Ishikawa (cell line): ENCODE results near the gene TSPAN15.

ENCODE experiments used
- CEBPB ChIP-seq: IDR thresholded peaks from 2 replicates; pipeline ENCODE4 v1.6.1; 2012
- CREB1 ChIP-seq: IDR thresholded peaks from 2 replicates; pipeline ENCODE4 v1.6.1; 2012; ENCODE audit warnings: low read depth
- EGR1 ChIP-seq: IDR thresholded peaks from 2 replicates; pipeline ENCODE4 v1.6.1; 2012
- EP300 ChIP-seq: IDR thresholded peaks from 2 replicates; pipeline ENCODE4 v1.6.1; 2012; ENCODE audit warnings: borderline replicate concordance
- FOXM1 ChIP-seq: IDR thresholded peaks from 2 replicates; pipeline ENCODE4 v1.6.1; 2012; ENCODE audit warnings: low read depth, borderline replicate concordance
- MAX ChIP-seq: IDR thresholded peaks from 2 replicates; pipeline ENCODE4 v1.6.1; 2012
- NFIC ChIP-seq: IDR thresholded peaks from 2 replicates; pipeline ENCODE4 v1.6.1; 2012
- RAD21 ChIP-seq: IDR thresholded peaks from 2 replicates; pipeline ENCODE4 v1.6.1; 2012; ENCODE audit warnings: low read depth
- TAF1 ChIP-seq: IDR thresholded peaks from 2 replicates; pipeline ENCODE4 v1.6.1; 2012; ENCODE audit warnings: low read depth, mild to moderate bottlenecking
- TCF12 ChIP-seq: IDR thresholded peaks from 2 replicates; pipeline ENCODE4 v1.6.1; 2012; ENCODE audit warnings: low read depth
- TEAD4 ChIP-seq: IDR thresholded peaks from 2 replicates; pipeline ENCODE4 v1.6.1; 2012
- USF1 ChIP-seq: IDR thresholded peaks from 2 replicates; pipeline ENCODE4 v1.6.1; 2012
- YY1 ChIP-seq: IDR thresholded peaks from 2 replicates; pipeline ENCODE4 v1.6.1; 2012; ENCODE audit warnings: low read depth
- ZBTB7A ChIP-seq: IDR thresholded peaks from 2 replicates; pipeline ENCODE4 v1.6.1; 2012; ENCODE audit warnings: low read depth
- TF ChIP-seq, protein P1 (sequence below): IDR thresholded peaks from 2 replicates; pipeline ENCODE4 v1.6.1; 2012; ENCODE audit warnings: low read depth, mild to moderate bottlenecking

TSPAN15 gene

DNA sequence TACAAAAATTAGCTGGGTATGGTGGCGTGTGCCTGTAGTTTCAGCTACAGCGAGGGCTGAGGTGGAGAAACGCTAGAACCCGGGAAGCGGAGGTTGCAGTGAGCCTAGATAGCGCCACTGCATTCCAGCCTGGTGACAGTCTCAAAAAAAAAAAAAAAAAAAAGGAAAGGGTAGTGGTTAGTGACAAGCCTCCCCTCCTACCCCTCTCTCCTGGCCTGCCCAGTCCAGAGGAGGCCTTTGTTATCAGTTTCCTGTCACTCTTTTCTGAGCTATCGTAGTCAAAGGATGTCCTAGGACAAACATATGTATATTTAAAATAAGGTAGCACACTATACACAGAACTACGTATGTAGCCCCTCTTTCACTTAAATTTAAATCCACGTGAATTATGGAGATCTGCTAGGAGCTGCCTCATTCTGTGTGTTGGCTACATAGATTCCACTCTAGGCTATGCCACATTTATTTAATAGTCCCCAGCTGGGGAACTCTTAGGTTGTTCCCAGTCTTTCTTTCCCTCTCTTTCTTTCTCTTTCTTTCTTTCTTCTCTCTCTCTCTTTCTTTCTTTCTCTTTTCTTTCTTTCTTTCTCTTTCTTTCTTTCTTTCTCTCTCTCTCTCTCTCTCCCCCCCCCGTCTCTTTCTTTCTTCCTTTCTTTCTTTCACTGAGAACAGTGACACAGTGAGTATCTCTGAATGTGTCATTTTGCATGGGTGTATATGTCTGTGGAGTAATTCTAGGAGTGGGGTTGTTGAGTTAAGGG, 3.9 kb downstream of the TSPAN15 start:
- TF ChIP-seq EP300 = no peak
- TF ChIP-seq TEAD4 = no peak
- TF ChIP-seq CREB1 = no peak
- no peak for TF ChIP-seq CEBPB
- no peak for TF ChIP-seq FOXM1
- TF ChIP-seq USF1 = no peak
- TF ChIP-seq YY1 = no peak
- no peak for TF ChIP-seq TAF1
- TF ChIP-seq, protein P1, sequence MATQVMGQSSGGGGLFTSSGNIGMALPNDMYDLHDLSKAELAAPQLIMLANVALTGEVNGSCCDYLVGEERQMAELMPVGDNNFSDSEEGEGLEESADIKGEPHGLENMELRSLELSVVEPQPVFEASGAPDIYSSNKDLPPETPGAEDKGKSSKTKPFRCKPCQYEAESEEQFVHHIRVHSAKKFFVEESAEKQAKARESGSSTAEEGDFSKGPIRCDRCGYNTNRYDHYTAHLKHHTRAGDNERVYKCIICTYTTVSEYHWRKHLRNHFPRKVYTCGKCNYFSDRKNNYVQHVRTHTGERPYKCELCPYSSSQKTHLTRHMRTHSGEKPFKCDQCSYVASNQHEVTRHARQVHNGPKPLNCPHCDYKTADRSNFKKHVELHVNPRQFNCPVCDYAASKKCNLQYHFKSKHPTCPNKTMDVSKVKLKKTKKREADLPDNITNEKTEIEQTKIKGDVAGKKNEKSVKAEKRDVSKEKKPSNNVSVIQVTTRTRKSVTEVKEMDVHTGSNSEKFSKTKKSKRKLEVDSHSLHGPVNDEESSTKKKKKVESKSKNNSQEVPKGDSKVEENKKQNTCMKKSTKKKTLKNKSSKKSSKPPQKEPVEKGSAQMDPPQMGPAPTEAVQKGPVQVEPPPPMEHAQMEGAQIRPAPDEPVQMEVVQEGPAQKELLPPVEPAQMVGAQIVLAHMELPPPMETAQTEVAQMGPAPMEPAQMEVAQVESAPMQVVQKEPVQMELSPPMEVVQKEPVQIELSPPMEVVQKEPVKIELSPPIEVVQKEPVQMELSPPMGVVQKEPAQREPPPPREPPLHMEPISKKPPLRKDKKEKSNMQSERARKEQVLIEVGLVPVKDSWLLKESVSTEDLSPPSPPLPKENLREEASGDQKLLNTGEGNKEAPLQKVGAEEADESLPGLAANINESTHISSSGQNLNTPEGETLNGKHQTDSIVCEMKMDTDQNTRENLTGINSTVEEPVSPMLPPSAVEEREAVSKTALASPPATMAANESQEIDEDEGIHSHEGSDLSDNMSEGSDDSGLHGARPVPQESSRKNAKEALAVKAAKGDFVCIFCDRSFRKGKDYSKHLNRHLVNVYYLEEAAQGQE = no peak
- TF ChIP-seq TCF12 = no peak
- TF ChIP-seq RAD21 = no peak
- TF ChIP-seq EGR1 = no peak
- TF ChIP-seq MAX = no peak
- TF ChIP-seq ZBTB7A = no peak
- TF ChIP-seq NFIC = no peak

GRCh38 chr10:69456880-69457693, 5.8 kb downstream of the TSPAN15 start:
- TF ChIP-seq, protein P1 = no peak
- no peak for TF ChIP-seq TEAD4
- no peak for TF ChIP-seq CEBPB

- TF ChIP-seq TCF12 = no peak
- no peak for TF ChIP-seq NFIC
- no peak for TF ChIP-seq CREB1
- no peak for TF ChIP-seq EGR1
- no peak for TF ChIP-seq YY1
- no peak for TF ChIP-seq MAX
- no peak for TF ChIP-seq USF1
- no peak for TF ChIP-seq RAD21
Observed at GRCh38 chr10:69457771-69458237, 6.5 kb downstream of the TSPAN15 start.

- TF ChIP-seq CREB1 (no peak), TEAD4 (no peak), MAX (no peak), TCF12 (no peak), FOXM1 (no peak), YY1 (no peak), EGR1 (no peak), EP300 (no peak), TAF1 (no peak), USF1 (no peak), CEBPB (no peak), RAD21 (no peak)
- TF ChIP-seq, protein P1 = no peak
Observed at GRCh38 chr10:69458430-69459100, 7.3 kb downstream of the TSPAN15 start.
